GM18951 (cell line): ENCODE data around the gene RAP1GAP.
"Not testable (repeated sequence)": the region's sequence is repeated elsewhere in the genome, so short reads cannot be mapped to it uniquely, and the experiment has no call there.

Source experiments
- POLR2A ChIP-seq: IDR thresholded peaks from 4 replicates; pipeline ENCODE4 v1.6.1; 2011; ENCODE audit warnings: mild to moderate bottlenecking; ENCODE audit not compliant: insufficient read length, insufficient read depth; ENCODE audit errors: extremely low read depth
- in situ Hi-C: fragments of 300-500 bp; cut with MboI; formaldehyde crosslinking; loops from one replicate; pipeline ENCODE4 v1.12.0; 2022; ENCODE audit warnings: low sequenced_read_pairs, mixed read lengths, inconsistent platforms; ENCODE audit not compliant: unreplicated experiment

RAP1GAP gene

DNA sequence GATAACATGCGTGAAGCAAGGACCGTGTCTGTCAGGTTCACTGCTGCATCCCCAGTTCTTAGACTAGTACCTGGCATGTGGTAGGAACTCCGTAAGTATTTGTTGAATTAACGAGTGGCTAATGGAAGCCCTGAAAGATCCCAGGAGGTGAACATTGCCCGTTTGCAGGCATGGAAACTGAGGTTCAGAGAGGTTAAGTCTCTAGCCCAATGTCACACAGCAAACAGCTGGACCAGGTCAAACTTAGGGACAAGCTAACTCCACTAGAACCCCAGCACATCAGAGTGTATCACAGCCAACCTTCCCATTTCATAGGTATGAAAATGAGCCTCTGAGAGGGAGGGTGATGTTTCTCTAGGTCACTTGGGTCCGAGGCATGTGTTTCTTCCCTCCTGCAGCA lies 27.6 kb downstream of the RAP1GAP start:
- in situ Hi-C loops, result no loop called here
- TF ChIP-seq POLR2A, result no peak

DNA sequence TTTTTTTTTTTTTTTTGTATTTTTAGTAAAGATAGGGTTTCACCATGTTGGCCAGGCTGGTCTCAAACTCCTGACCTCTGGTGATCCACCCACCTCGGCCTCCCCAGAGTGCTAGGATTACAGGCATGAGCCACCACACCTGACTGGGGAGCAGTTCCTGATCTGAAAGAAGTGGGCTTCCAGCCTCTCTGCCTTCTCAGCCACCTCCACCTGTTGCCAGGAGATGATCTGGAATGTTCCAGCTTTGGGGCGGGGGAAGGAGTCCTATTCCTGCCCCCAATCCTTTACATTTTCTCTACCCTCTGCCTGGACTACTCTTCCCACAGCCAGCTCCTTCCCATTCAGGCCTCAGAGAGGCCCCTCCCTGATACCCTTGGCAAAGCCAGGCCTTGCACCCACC lies 28.1 kb downstream of the RAP1GAP start:
- in situ Hi-C loops, result no loop called here
- no peak for TF ChIP-seq POLR2A

DNA sequence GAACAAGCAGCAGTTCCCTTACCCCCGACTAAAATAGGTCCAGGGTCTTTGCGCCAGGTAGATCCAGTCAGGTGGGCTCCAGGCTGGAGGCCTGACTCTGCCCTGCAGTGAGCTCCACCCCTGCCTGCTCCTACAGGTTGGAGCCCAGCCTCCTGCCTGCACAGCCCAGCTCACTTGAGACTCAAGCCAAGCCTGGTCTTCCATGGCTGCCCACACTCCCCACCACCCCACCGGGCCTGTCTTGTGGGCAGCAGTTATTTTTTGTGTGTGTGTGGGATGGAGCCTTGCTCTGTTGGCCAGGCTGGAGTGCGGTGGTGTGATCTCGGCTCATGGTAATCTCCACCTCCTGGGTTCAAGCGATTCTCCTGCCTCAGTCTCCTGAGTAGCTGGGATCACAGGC lies 28.5 kb downstream of the RAP1GAP start:
- TF ChIP-seq POLR2A, result no peak
- in situ Hi-C loops, result no loop called here

DNA sequence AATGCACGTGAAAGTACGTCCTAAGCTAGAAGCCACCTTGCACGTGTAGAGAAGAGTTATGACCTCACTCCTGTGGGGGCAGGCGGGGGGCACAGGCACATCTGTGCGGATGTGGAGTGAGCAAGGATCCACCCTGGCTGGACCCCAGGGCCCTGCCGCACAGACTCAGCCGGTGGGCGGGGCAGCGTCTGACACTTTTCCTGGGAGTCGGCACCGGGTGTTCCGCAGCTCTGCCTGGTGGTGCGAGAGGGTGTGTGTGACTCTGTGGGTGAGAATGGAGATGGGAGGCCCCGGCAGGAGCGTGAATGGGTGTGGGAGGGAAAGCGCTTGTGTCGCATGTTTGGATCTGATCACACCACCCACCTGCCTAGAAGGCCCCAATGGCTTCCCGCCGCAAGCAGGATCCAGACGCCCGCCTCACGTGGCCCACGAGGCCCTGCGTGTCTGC lies 29.5 kb downstream of the RAP1GAP start:
- no peak for TF ChIP-seq POLR2A
- in situ Hi-C loops, result no loop called here

DNA sequence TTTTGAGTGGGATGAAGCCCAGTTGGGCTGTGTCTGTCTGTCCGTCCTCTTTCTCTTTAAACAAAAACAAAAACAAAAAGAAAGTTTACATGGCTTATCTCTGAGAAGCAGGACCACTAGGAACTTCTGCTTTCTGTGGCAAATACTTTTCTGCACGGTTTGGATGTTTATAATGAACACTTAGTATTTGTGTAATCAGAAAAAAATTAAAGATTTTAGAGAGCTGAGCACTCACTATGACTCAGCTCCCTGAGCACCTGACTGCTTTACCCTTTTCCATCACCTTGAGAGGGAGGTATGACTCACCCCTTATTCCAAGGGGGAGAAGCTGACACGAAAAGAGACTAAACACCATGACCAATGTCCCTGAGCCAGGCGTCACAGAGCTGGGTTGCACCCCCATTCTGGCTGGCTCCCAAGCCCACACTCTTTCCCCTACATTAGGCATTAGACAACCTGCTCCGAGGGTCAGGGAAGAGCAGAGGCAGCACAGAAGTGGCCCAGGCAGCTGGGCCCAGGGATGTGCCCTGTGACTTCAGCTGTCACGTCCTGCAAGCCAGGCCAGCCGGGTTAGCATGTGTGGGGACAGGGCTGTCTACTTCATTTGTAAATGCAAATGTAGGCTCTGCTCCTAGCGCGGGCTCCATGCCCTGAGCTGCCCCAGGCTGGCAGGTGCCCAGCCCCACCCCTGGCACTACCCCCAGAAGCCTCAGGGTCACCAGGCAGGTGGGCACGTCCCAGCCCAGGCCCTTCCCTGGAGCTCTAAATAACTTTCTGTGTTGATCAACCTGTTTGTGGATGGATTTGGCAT lies 30.4 kb downstream of the RAP1GAP start:
- in situ Hi-C loops, result no loop called here
- no peak for TF ChIP-seq POLR2A

DNA sequence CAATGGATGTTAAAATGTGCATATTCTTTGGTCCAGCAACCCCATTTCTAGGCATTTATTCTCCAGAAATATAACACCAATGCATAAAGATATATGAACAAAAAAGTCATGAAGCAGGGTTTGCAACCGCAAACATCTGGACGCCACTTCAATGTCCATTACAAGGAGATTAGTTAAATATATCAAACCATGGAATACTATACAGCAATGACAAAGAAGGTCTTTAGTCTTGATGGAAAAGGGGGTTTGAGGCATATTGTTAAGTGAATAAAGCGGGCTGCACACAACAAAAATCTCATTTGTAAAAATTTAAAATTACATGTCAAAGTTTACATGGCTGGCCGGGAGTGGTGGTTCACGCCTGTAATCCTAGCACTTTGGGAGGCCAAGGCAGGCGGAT lies 31.6 kb downstream of the RAP1GAP start:
- TF ChIP-seq POLR2A, result no peak
- in situ Hi-C loops, result no loop called here

DNA sequence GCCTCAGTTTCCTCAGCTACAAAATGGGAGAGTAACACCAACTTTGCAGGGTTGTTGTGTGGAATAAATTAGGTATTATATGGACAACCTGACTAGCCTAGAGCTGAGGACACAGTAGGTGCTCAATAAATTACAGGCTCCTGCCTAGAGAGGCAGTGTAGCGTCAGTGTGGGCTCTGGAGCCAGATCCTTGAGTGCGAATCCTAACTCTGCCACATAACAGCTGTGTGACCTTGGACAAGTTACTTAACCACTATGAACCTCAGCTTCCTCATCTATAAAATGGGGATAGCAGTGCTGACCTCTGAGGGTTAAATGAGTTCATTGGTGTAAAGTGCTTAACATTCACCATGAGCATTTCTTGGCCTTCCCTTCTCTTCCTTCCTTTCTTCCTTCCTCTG lies 33.1 kb downstream of the RAP1GAP start:
- TF ChIP-seq POLR2A, result no peak
- in situ Hi-C loops, result no loop called here

DNA sequence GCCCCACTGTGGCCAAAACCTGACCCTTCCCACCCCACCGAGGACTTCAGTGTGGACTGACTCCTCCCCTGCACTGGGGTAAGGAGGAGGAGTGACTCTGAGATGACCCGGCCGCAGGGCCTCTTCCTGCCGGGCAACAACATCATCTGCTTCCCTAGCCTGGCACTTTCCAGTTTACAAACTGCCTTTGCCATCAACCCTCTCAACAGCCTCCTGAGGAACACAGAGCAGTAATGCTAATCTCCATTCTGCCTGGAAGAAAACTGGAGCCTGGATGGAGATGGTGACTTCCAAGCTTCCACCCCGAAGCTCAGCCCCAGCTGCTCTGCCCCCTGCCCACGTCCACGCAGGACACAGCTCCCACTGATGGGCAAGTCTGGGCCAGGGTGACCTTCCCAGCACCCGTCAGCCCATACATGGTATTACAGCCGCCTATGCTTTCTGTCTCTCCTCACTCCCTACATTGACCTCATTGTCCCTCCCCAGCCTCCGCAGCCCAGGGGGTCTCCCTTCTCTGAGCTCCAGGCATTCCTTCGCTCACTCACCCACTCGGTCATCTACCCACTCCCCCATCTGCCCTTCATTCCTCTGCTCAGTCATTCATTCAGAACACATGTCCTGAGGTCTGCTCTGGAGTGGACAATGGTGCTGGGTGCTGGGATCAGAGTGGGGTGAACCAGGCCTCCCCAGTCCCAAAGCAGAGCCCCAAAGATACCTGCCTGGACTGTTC lies 34.2 kb downstream of the RAP1GAP start:
- TF ChIP-seq POLR2A, result no peak
- in situ Hi-C loops, result no loop called here

DNA sequence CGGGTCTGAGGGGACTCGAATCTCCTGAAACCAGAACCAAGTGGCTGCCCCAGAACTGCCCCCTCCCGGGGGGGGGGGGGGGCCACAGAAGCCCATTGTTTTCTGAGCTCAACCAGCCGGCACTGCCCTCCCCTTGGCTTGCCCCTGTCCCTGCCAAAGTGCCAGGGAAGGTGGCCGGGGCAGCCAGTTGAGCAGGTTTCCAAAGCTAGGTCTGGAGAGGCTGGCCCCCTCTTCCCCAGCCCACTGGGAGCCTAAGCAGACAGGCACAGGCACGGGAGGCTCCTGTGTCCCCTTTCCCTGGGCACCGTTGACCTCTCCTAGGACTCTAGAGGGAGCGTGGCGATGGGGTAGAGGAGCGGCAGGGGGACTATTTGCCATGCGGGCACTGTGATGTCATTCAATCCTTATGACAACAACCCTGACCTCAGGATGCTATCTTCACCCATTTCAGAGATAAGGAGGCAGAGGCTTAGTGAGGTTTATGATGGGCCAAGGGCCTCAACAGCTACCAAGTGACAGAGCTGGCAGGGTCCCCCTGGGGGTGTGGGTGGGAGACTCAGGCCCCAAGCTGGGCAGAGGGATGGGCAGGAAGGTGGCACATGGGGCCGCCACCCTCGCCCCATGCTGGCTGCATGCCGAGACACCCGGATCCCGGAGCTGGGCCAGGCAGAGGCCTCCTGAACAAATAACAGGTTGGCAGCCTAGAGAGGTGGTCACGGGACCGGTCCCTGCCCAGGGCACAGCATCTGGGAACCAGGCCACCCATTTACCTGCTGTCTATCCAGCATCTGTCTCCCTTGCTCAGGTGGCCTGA lies 35.0 kb downstream of the RAP1GAP start:
- TF ChIP-seq POLR2A, result no peak
- in situ Hi-C loops, result no loop called here

DNA sequence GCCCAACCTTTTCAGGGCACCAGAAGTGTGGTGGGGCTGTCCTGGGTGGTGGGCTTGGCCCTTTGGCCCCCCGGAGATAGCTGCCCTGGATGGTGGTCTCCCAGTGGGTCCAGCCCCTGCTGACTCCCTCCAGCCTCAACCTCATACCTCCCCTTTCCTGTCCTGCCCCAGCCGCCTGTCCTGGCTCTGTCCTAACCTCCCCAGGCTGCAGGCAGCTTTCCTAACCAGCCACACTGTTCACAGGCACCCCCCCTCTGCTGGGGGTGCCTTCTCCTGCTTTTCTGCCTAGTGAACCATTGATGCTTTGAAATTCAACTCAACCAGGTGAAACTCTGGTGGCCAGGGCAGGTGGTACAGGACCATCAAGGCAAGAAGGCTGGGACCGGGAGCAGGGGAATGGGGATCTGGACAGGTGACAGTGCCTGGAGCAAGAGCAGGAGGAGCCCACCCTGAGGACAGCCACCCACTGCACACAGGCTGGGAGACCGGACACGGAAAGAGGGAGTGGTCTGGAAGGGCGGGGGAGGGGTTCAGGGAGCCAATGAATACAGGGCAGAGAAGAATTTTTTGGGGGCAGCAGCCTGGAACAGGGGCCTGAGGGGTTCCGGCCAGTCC lies 35.9 kb downstream of the RAP1GAP start:
- in situ Hi-C loops, result no loop called here
- no peak for TF ChIP-seq POLR2A

DNA sequence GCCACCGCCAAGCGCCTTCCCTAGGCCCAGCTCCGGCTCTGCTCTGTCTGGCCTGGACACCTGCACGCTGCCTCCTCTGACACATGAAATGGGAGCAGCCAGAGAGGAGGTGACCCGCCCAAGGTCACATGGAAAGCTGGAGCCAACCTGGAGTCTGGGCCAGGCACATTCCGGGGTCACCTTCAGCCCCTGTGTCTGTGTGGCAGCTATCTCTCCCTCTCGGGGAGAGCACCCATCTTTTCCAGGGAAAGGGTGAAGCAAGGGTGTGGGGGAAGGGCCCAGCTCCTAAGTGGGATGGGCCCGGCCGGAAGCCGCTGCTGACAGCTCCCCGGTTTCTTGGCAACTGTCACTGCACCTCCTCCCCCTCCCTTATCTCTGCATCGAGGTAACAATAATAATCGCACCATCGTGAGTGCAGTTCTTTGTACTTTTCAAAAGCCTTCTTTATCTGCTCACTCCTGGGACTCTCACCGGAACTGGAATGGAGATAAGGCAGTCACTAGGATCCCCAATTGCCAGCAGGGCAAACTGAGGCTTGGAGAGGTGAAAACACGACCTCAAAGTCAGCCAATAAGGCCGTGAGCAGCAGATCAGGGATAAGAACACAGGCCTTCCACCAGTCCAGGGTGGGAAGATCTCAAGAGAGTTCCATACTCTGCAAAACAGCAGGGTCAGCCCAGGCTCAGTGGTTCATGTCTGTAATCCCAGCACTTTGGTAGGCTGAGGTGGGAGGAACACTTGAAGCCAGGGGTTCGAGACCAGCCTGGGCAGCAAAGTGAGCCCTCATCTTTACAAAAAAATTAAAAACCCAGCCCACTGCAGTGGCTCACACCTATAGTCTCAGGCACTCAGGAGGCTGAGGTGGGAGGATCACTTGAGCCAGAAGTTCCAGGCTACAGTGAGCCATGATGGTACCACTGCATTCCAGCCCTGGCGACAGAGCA lies 36.9 kb downstream of the RAP1GAP start:
- TF ChIP-seq POLR2A, result no peak
- in situ Hi-C loops, result no loop called here

DNA sequence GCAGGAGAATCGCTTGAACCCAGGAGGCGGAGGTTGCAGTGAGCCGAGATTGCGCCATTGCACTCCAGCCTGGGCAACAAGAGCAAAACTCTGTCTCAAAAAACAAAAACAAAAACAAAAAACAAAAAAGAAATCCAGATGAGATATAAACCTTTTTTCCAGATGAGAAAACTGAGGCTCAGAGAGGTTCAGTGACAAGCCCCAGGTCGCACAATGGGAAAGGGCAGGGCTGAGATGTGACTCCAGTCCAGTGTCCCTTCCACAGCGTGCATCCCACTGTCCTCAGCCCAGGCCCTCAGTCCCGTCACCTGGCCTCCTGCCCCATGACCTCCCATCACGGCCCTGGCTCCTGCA lies 37.6 kb downstream of the RAP1GAP start:
- in situ Hi-C loops, result not testable (repeated sequence)
